ENCODE measurements around the gene LUM.

The LUM gene

DNA sequence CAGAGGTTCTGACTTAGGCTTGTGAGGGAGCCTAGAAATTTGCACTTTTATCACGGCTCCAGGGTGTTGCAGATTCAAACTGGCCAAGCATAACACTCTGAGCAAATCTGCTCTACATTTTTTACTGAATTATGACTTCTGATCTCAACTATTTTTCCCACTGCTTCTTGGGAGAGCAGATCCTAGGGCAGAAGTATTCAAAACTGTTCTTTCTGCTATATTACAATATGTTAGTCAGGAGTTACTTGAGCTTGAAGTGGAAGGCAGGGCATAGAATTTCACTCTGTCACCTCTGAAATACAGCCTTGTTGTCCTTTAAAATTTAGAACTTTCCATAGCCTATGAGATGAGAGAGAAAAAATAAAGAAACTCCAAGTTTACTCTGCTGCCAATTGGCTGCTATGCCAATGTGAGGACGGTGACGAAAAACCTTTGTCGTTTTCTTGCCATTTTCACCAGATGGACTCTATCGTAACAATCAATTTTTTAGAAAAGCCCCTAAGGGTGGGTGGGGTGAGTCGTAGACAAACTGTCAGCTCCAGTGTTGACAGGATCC, 37.1 kb downstream of the LUM start:
- no peak for DNase-seq

DNA sequence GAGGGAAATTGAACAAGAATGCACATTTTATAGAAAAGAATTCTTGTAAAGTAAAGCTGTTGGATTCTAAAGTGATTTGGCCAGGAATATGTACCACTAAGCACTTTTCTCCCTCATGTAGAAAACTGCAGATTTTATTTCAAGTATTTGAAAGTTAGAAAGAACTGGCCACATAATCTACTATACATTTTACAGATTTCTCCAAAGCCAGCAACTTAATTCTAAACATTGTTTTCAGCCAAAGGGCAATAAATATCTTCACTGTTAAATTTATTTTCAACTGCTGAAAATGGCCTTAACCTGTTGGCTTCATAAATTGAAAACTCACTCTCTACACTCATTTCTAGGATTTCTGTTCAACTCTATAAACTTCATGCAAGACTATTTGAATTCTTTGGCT, 37.9 kb downstream of the LUM start:
- DNase-seq: no peak

DNA sequence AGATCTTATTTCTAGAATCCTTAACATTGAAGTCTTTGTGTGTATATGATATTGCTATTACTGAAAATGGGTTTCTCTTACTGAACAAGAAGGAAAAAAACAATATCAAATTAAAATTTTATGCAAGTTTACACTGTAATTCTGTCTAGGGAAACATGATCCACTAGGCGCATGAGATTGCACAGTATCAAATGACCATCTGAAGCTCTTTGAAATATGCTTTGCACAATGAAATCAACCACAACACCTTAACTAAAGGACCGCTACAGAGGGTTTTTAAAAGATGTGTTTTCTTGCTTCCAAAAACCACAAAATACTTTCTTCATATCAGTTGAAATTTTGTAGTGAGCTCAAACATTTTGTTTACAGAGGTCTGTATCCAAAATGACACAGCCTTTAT, 38.4 kb downstream of the LUM start:
- DNase-seq: no peak

DNA sequence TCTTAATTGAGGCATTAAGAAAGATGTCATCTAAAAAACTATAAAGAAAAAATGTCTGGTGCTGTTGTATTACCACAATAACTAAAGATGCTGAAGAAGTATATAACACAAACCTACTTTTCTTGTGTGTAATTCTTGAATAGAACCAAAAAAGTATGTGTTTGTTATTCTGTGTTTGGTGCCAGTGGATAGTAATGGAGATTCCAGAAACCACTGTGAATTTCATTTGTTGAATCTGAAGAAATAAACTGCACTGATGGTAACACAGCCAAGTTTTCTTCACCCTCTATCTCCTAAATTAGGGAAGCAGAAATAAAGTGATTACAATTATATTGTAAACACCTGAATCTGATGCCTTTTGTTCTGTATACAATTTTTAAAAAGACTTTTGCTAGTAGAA, 40.4 kb downstream of the LUM start:
- DNase-seq: no peak

DNA sequence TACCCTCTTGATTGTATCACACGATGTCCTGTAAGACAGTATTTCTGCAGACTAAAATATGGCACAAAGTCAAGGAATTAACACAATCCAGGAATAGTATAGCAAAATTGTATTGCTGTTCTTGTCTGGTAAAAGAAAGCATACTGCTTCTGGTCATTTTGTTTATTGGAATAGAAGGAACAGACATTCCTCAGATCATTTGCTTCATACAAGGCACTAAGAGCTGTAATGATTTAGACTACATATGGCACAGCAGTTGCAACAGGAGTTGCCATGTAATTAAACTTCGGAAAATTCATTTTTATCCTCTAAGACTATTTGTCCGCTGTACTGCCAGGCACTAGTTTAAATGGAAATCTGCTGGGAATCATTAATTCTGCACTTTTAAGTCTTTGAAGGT, 45.9 kb downstream of the LUM start:
- DNase-seq: no peak

DNA sequence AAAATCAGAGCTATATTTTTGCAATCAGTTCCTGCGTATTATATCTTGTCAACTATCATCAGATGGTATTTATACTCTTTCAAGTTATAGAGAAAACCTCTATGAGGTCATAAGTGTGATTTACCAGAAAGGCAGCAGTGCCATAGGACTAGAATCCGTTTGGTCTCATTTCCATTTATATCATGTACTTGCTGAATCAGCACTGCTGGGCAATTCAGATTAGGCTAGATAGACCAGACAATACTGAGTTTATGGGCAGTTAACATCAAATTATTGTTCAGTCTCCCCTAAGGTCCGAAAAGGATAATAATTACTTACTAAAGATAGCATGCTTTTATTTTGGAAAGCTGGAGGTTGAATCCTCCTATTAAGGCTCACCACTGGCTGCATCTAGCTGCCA, 46.7 kb downstream of the LUM start:
- DNase-seq: no peak

DNA sequence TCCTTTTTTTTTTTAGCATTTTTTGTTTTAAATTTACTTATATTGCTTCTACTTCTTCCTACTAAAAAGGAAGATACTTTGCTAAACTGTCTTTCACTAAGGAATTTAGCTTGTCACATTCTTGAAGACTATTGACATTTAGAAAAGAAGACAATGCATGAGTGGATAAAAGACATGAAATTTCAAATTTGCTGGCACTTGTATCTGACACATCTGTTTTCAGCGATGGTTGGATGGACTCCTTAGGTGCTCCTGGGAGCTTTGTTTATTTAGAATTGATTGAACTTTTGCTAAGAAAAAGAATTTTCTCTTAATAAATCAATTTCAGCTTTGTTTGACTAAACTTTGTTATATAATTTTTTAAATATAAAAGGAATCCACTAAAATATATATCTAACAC, 50.2 kb downstream of the LUM start:
- DNase-seq: no peak

DNA sequence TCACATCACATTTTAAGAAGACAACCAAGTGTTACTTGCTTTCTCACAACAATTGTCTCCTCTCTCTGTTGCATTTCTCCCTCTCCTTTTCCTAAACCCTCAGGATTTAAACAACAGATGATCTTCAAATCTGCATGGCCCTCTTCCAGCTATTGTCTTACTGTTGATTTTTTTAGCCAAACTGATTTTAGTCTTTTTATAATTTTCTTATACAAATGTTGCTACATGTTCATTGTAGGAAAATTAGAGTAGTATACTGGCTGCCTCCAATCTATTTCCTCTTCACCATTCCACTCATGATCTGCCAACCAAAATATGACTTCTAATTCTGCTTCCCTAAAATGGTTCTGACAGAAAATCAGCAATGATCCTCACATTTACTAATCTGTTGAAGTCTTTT, 52.1 kb downstream of the LUM start:
- no peak for DNase-seq

GRCh38 chr12:91058786-91059185, 52.5 kb downstream of the LUM start:
- no peak for DNase-seq

GRCh38 chr12:91057368-91058165, 53.7 kb downstream of the LUM start, which contains the start of gene KERA:
Gene KERA (minus strand): TSS chr12:91058024. CDS start chr12:91056281, 1,743 bp downstream.
- DNase-seq: no peak

DNA sequence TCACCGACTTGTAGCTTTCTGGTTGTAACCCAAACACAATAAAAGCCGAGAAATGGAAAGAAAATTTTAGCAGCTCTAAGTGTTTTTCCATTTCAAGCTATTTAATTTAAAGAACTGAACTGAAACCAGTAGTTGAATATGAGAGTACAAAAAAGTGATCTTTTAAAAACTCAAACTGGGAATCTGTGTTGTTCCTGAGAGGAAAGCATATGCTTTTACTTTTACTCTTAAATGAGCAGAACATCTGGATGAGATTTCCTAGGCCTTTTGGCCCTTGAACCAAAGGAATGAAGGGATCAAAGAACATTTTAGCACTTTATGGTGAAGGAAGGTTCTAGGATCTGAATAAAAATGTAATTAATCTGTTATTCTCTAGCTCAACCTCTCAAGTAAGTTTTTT, 54.8 kb downstream of the LUM start:
- no peak for DNase-seq

- DNase-seq: no peak
Measured at GRCh38 chr12:91055976-91056375, 55.3 kb downstream of the LUM start.

DNA sequence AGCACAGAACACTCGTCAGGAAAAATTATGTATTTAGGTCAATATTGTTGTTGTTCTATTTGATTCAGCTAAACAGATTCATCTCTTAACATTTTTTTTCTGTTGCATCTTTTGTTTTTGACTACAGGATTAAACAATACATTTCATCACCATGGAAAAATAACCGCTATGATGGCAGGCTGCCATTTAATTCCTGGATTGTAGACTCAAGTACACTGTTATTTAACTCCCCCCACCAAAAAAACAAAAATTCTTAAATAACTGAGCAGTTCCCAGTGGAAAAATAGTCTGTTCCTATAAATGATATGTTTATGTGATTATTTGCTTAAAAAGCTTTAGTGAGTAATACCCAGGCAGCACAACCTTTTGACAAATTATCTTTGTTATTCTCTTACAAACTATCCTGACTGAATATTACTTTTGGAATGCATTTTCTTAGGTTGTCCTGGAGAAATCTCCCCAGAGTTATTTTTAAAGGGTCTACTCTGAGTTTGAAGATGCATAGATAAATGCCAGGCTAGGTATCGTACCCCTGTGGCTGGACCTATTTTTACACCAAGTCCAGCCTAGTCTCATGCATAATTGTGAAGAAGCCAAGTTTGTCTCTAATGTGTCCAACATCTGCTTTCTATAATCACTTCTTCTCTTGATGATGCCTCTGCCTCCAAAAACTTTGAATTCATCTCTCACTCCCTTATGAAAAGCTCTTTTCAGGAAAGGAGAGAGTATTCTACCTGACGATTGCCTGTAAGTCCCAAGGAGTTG, 57.2 kb downstream of the LUM start:
- DNase-seq: no peak

Measured in activated naive CD4-positive, alpha-beta T cell (primary cell).